Fibroblast of lung (primary cell): ENCODE measurements around the gene SEPTIN5.

Experiments used
- CTCF ChIP-seq, 2 donors: IDR thresholded peaks in 1 of 2; conservative IDR thresholded peaks in 1 of 2; 1 replicate in 1 of 2; 2 replicates in 1 of 2; pipeline ENCODE4 v1.5.1; 2011 to 2012; ENCODE audit warnings: low read length in 2 of 2, control low read depth in 1 of 2, inconsistent platforms in 1 of 2, low read depth in 1 of 2, mild to moderate bottlenecking in 1 of 2
- EZH2 ChIP-seq: IDR thresholded peaks from 2 replicates; pipeline ENCODE4 v1.5.1; 2012; ENCODE audit warnings: low read length, control low read depth, mild to moderate bottlenecking; ENCODE audit errors: missing control alignments

DNA sequence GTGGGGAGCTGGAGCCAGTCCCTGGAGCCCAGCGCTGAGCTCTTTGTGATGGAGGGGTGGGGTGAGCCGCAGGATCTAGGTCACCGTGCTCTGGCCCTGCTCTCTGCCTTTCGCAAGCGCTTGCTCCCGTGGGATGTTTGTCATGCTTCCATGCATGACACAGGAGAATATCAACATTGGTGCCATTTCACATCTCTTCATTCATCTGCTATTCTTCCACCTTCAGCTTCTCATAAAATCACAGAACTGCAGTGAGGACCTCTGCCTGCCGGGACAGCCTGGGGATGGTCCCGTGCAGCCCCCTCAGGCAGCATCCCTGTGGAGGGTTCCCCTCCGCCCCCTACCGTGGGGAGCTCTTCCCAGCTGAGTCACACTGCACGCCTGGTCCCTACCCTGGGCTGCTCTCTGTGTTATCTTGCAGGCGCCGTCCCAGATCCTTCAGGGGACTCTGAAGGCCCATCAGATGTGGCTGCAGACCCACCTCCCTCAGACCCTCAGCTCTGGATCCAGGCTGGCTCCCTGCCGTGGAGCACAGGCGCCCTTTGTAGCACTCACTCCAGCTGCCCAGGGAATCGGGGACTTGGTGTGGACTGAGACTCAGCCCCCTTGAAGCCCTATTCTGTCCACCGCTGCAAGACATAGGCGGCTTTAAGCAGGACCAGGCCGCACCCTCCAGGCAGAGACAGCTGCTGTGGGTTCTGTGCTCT is 5.1 kb upstream of the SEPTIN5 start:
- TF ChIP-seq CTCF (conservative IDR thresholded peaks at IDR 0.05 in 1 of 2, IDR thresholded peaks at IDR 0.05 in 1 of 2; ENCODE audit: low read depth in 1 of 2, low read length in 2 of 2) (no peak), EZH2 (no peak)
